LNCAP (cell line): Measurements from ENCODE around the gene RAET1G.

ENCODE experiments used
- TF ChIP-seq, protein P1 (sequence below): fragments of 450-650 bp; IDR thresholded peaks from 2 replicates; pipeline ENCODE4 v1.5.1; 2017; ENCODE audit warnings: mild to moderate bottlenecking

Gene RAET1G

DNA sequence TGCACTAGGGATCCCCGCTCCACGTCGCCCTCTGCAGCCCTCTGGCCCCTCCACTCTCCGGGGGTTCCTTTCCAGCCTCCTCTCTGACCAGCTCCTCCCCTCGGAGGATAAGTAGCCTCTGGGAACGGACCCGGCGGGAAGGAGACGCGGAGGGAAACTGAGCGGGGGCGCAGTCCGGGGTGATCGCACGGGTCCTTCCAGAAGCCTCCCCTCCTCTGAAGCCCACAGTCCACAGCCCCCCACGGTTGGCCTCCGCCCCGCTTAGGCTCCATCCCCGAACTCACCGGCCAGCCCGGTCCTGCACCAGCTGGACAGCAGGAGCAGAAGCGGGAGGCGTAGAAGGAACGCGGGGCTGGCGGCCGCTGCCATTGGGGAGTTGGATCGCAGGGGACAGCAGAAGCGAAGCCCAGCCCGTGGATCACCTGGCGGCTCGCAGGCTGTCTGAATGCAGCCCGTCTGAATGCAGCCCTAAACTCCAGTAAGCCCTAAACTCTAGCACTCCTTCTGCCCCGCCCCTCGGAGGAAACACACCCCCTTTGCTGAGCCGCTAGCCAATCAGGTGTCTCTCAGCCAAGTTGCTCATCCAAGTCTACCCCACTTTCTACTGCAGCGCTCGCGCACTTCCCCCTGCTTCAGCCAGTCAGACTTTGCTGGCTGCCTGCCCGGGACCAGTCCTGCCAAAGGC, at the start of gene RAET1G:
TSS of gene RAET1G (minus strand) at position 480 of the 685 bp plus-strand sequence. CDS start at position 369, 111 bp downstream.
- TF ChIP-seq, protein P1, sequence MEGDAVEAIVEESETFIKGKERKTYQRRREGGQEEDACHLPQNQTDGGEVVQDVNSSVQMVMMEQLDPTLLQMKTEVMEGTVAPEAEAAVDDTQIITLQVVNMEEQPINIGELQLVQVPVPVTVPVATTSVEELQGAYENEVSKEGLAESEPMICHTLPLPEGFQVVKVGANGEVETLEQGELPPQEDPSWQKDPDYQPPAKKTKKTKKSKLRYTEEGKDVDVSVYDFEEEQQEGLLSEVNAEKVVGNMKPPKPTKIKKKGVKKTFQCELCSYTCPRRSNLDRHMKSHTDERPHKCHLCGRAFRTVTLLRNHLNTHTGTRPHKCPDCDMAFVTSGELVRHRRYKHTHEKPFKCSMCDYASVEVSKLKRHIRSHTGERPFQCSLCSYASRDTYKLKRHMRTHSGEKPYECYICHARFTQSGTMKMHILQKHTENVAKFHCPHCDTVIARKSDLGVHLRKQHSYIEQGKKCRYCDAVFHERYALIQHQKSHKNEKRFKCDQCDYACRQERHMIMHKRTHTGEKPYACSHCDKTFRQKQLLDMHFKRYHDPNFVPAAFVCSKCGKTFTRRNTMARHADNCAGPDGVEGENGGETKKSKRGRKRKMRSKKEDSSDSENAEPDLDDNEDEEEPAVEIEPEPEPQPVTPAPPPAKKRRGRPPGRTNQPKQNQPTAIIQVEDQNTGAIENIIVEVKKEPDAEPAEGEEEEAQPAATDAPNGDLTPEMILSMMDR: no peak

GRCh38 chr6:149969635-149970034, 46.7 kb upstream of the RAET1G start:
- TF ChIP-seq, protein P1: no peak

DNA sequence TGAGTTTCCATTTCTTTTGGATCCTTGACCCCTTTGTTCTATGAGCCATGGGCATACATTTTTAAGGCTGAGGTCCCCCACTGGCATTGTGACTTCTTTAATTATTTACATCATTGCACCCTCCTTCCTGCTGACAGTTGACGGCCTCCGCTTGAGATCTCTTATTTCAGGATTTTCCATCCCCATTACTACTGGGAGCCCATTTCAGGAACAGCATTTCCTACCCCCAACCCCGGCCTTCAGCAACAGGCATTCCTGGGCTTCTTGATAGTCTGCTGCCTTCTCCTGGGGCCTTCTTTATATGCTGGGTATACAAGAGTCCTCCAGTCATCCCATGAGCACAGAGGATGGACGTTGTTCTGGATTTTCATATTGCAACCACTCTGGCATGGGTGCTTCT, 44.7 kb upstream of the RAET1G start:
- TF ChIP-seq, protein P1: no peak

GRCh38 chr6:149965194-149966020, 42.5 kb upstream of the RAET1G start:
- TF ChIP-seq, protein P1: no peak

DNA sequence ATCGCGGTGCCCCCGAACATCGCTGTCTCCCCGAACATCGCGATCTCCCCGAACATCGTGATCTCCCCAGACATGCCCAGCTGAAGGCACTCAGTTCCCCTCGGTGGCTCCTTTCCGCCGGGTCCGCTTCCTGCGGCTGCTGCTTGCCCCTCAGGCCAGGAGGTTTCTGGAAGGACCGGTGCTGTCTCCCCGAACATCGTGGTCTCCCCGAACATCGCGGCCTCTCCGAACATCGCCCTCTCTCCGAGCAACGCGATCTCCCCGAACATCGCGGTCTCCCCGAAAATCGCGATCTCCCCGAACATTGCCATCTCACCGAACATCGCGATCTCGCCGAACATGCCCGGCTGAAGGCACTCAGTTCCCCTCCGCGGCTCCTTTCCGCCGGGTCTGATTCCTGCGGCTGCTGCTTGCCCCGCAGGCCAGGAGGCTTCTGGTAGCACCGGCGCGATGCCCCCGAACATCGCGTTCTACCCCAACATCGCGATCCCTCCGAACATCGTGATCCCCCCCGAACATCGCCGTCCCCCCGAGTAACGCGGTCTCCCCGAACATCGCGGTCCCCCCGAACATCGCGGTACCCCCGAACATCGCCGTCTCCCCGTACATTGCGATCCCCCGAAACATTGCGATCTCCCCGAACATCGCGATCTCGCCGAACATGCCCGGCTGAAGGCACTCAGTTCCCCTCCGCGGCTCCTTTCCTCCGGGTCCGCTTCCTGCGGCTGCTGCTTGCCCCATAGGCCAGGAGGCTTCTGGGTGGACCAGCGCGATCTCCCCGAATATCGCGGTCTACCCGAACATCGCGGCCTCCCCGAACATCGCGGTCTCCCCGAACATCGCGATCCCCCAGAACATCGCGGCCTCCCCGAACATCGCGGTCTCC, 41.6 kb upstream of the RAET1G start:
- TF ChIP-seq, protein P1: no peak

- TF ChIP-seq, protein P1: no peak
Measured at GRCh38 chr6:149963462-149964307, 40.8 kb upstream of the RAET1G start, which contains the start of gene ULBP1. Gene ULBP1, plus strand, starts transcription at chr6:149963943. Its CDS starts 107 bp downstream, at chr6:149964050.
